Measurements from ENCODE around the gene TGFA.

- TF ChIP-seq, protein P1, sequence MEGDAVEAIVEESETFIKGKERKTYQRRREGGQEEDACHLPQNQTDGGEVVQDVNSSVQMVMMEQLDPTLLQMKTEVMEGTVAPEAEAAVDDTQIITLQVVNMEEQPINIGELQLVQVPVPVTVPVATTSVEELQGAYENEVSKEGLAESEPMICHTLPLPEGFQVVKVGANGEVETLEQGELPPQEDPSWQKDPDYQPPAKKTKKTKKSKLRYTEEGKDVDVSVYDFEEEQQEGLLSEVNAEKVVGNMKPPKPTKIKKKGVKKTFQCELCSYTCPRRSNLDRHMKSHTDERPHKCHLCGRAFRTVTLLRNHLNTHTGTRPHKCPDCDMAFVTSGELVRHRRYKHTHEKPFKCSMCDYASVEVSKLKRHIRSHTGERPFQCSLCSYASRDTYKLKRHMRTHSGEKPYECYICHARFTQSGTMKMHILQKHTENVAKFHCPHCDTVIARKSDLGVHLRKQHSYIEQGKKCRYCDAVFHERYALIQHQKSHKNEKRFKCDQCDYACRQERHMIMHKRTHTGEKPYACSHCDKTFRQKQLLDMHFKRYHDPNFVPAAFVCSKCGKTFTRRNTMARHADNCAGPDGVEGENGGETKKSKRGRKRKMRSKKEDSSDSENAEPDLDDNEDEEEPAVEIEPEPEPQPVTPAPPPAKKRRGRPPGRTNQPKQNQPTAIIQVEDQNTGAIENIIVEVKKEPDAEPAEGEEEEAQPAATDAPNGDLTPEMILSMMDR (conservative IDR thresholded peaks at IDR 0.05), result no peak
- TF ChIP-seq EZH2 (IDR thresholded peaks at IDR 0.05; ENCODE audit: low read depth), result no peak
Observed at GRCh38 chr2:70528929-70529328, 24.7 kb downstream of the TGFA start.
